CD4-positive, alpha-beta T cell treated with Interleukin-6 for 4 hours (primary cell): Measurements from ENCODE around the gene TSPYL2.
A peak's percentile ranks its signal among the peaks of the same experiment; 100 is the strongest.

Experiments used
- DNase-seq: peaks from one replicate; pipeline ENCODE4 v3.0.0-alpha.2; 2020; ENCODE audit warnings: mixed read lengths

TSPYL2 gene

DNA sequence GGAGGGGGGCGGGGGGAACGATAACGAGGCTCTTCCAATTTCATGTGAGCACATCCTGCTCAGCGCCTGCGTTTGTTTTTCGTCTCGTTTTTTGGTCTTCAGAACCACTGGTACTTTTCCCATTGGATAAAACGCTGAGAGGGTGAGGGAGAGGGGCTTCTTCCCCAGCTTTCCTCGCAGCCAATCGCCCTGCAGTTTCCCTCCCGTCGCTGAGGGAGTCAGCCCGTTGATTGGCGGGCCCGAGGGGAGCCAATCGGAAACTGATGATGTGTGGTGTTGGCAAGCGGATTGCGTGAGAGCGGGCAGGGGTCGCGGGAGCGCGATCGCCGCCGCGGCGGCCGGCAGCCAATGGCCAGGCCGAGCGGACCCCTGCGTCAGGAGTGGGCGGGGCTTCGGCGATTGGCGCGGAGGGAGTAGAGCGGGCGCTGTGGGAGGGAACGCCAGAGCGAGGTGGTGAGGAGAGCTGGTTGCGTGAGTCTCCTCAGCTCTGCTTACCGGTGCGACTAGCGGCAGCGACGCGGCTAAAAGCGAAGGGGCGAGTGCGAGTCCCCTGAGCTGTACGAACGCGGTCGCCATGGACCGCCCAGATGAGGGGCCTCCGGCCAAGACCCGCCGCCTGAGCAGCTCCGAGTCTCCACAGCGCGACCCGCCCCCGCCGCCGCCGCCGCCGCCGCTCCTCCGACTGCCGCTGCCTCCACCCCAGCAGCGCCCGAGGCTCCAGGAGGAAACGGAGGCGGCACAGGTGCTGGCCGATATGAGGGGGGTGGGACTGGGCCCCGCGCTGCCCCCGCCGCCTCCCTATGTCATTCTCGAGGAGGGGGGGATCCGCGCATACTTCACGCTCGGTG lies at the start of gene TSPYL2:
Gene TSPYL2, plus strand, starts transcription at position 443 of the 848 bp plus-strand sequence. Its CDS starts 132 bp downstream, at position 575.
- peak; percentile 94 for DNase-seq

DNA sequence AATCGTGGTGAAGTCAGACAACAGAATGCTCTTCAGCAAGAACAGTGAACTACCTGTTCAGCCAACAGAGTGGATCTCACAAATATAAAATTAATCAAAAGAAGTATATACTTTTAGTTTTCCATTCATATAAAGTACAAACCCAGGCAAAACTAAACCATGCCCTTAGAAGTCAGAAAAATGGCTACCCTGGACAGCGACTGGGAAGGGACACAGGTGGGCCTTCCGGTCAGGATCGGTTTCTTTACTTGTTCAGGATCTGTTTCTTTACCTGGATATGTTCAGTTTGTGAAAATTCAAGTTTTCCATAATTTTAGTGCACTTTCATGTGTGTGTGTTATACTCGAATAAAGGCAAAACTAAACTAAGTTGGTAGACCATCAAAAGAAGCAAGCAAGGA lies 46.0 kb upstream of the TSPYL2 start:
- DNase-seq: no peak

DNA sequence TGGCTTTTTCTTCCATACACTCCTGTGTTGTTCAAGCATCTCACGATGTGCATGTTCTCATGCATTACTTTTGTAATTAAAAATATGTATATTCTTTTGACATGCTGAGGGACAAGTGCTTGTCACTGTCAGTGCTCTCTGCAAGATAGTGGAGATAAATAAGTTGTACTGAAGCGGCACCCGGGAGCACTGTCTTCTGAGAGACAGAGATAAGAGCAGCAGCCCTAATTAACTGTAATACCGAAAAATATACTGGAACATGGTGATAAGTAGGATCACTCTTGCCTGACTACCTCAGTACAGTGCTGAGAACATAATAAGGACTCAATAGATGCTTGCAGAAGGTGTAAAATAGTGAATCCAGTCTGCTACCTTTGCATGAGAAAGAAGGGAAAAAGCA lies 42.9 kb upstream of the TSPYL2 start:
- no peak for DNase-seq

DNA sequence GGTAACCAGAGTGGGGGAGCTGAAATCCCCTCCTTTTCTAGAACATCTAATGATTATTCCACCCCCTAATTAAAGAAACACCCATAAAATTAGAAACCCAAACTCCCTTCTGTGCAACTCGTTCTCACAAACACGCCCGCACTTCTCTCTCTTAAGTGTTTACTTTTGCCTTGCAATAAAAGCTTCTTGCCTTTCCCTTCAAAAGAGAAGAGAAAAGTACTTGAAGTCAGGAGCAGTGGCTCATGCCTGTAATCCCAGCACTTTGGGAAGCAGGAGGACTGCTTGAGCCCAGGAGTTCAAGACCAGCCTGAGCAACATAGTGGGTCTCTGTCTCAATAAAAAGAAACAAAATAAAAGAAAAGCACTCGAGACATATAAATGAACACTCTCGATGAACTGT lies 37.2 kb upstream of the TSPYL2 start:
- DNase-seq: no peak

DNA sequence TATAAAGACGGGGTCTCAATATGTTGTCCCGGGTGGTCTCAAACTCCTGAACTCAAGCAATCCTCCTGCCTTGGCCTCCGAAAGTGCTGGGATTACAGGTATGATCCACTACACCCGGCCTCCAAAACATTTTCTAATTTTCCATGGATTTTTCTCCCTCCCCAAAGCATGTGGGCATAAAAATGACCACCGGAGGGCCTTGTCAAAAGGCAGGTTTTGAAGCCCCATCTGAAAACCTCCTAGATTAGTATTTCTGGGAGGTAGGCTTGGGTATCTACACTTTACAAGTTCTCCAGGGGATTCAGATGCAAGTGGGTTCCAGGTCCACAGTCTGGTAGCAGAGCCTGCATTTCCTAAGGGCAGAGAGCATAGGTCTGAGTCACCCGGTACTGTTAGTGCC lies 34.9 kb upstream of the TSPYL2 start:
- DNase-seq: no peak

DNA sequence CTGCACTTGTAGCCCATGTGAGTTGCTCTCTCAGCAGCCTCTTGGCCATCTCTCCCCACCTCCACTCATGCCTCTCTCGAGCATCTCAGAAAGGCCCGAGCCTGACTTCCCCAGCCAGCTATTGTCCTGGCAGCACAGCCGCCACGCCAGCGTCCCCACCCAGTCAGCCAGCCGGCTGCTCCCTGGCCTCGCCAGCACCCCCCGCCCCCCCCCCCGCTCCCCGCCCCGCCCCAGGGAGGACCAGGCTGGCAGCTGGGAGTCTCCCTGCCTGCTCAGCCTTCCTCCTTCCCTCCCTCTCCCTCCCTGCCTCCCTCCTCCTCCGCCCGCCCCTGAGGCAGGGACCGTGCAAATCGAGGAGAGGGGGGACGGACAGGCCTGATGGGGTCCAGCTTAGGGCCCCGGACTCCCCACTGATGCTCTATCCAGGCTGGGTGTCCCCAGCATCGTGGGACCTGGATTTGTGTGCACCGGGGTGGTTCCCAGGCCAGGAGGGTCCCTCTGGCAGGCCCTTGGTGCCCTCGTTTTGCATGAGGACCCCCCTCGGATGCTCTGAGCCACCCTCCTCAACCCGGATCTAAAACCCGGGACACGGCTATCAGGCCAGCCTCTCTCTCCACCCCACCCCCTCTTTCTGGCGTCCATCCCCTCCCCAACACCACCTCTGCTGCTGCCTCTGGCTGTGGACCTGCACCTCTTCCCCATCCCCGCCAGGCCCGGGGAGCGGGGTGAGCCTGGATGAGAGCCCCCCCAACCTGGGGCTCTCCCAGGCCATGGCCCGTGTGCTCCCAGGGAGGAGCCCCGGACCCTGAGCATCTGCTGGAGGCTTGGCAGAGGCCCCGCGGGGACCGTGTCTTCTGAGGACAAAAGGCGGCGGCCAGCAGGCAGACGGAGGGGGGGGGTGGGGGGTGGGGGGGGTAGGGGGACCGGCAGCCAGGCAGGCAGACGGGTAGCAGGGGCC lies 33.7 kb upstream of the TSPYL2 start, which contains the start of gene GPR173:
Gene GPR173, plus strand, starts transcription at position 621 of the 958 bp plus-strand sequence. CDS start 27,833 bp downstream, outside the sequence.
- no peak for DNase-seq

DNA sequence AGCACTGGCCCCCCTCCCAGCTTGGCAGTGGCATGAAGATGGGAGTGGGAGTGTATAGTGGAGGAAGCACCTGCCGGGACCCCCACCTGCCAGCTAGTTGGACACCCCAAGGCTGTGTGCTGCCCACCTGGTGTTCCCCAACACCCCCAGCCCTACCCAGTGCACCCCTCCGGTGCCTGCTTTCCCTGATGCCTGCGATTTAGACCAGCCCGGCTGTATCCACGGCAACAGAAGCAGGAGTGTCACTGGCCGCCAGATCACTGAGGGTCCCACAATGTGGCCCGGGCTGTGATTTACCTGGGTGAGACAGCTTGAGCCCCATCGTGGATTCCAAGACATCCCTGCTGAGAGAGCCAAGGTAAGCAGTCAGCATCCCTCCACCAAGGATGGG lies 33.0 kb upstream of the TSPYL2 start:
- DNase-seq: no peak

DNA sequence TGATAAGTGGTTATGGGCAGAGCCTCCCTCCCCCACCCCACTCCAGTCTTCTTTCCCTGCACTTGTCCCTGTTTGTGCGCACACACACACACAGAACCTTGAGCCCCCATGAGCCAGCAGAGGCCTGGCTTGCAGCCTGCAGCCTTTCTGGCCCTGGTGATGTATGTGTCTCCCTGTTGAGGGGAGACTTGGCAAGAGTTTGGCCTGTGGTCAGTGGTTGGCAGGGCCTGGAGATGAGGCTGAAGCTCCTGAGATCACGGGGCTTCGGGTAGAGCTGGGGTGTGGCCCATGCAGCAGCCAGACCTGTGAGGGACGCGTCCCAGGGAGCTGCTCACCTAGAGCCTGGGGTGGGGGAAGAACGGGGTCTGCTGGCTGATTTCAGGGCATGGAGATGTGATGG lies 31.3 kb upstream of the TSPYL2 start:
- DNase-seq: no peak

DNA sequence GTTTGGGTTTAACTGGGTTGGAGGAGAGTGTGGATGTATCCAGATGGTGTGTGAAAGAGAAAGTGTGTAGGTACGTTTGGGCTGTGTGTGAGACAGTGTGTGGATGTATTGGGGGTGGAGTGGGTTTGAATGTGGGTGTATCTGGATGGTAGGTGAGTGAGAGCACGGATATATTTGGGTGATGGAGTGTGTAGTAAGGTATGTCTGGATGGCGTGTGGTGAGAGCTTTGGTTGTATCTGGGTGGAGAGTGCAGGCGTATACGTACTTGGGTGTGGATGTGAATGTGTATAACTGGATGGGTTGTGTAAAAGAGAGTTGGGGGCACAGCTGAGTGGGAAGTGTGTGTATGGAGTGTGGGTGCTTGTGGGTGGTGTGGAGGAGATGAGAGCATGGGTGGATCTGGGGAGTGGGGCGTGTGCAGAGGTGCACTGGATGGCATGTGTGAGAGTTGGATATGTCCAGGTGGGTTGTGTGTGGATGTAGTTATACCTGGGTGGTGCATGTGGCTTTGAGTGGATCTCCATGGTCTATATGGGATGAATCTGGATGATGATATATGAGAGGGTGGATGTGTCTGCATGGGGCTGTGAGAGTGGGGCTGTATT lies 26.8 kb upstream of the TSPYL2 start:
- DNase-seq: no peak

DNA sequence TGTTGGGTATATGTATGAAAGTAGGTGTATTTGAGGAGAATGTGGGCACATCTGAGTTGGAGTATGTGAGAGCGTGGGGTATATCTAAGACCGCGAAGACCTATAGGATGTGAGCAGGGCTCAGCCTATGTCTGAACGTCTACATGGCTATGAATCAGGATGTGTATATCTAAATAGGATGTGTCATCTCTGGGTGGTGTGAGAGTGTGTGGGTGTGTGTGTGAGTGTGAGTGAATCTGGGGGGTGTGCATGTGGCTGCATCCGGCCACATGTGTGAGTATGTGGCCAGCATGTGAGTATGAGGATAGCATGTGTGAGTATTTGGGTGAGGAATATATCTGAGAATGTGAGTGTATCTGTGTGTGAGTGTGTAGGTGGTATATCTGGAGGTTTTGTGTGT lies 25.9 kb upstream of the TSPYL2 start:
- no peak for DNase-seq

DNA sequence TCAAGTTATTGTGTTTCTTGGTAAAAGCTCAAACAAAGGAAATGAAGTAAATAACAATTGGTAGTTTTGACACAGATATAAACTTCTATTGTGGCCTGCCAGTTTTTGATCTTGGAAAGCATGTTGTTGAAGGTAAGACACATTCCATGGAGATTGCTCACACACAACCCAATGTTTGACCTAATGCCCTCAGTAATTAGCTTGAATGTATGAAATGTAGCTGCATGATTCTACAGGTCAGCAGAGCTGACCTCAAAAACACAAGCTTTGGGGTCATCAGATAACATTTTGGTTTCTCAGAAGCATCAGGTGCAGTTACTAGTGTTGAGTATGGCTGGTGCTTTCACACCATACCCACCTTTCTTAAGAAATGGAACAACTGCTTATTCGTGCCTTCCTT lies 17.1 kb upstream of the TSPYL2 start:
- DNase-seq: no peak

DNA sequence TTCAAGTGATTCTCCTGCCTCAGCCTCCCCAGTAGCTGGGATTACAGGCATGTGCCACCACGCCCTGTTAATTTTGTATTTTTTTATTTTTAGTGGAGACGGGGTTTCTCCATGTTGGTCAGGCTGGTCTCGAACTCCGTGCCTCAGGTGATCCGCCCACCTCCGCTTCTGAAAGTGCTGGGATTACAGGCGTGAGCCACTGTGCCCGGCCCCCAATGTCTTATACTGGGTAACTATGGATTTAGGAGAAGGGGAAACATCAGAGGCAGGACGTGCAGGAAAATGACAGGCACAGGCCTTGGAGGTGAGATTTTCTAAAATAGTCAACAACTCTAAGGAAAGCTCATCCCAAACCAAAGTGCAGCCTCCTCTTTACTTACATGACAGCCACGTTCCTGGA lies 11.1 kb upstream of the TSPYL2 start:
- DNase-seq: no peak

DNA sequence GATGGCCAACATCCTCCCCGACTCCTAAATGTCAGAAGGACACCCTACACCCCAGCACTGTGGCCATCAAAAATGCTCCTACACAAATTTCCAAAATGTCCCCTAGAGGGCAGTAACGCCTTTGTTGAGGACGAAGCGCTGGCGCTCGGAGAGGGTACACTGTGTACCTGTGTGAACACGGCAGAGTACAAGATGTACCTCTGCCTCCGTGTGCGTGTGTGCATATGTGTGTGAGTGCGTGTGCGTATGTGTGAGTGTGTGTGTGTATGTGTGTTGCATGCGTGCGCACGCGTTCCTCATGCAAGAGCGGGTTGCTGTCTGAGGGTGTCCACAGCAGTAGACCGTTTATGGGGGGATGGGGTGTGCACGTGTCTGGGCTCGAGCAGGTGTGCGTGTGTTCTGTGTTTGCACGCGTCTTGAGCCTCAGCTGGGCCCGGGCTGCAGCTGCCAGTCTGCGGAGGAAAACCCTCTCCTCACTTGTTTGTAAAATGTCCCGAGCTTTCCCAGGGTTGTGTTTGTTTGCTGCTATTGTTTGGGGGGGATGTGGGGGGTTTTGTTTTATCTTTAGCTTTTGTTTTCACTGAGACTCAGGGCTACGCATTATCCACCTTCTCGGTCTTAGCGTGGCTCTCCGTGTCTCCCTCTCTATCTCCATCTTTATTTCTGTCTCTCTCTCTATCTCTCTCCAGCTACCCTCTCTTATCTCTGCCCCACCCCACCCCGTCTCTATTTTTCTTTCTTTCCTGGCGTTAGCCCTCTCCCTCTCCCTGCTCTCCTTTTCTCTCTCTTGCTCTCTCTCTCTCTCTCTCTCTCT lies 10.4 kb upstream of the TSPYL2 start:
- DNase-seq: peak; percentile 77

DNA sequence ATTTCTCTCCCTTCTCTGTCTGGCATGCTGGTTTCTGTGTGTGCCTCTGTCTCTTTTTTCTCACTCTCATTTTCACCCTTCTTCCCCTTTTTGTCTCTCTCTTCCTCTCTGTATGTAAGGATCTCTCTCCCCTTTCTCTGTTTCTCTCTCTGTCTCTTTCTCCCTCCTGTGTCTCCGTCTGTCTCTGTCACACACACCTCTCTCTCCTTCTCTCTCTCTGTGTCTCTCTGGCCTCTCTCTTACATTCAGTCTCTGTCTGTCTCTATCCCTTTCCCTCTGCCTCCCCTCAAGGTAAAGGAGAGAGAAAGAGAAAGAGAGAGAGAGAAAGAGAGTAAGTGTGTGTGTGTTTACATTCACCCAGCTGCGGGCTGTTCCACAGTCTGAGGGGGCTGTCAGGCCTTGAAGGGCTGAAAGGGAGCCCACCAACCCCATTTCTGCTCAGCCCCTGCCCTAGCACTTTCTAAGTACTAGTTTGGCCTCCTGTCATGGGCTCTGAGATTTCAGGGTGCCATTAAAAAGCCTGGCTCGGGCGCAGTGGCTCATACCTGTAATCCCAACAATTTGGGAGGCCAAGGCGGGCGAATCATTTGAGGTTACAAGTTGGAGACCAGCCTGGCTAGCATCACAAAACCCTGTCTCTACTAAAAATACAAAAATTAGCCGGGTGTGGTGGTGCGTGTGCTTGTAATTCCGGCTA lies 9.6 kb upstream of the TSPYL2 start:
- no peak for DNase-seq

DNA sequence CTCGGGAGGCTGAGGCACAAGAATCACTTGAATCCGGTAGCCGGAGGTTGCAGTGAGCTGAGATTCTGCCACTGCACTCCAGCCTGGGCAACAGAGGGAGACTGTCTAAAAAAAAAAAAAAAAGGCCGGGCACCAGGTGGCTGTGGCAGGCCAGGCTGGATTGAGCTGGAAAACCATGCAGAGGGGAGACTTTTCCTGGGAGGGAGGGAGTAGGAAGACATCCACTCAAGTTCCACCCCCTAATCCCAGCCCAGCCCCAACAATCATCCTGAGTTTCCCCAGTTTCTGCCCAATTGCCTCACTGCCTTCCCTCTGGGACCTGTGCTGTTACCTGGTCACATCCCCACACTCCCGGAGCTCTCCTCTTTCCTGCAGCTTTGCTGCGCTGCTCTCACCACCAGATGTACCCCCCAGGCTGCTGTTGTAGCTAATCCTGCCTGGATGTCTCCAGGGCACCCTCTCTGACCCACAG lies 9.0 kb upstream of the TSPYL2 start:
- no peak for DNase-seq

DNA sequence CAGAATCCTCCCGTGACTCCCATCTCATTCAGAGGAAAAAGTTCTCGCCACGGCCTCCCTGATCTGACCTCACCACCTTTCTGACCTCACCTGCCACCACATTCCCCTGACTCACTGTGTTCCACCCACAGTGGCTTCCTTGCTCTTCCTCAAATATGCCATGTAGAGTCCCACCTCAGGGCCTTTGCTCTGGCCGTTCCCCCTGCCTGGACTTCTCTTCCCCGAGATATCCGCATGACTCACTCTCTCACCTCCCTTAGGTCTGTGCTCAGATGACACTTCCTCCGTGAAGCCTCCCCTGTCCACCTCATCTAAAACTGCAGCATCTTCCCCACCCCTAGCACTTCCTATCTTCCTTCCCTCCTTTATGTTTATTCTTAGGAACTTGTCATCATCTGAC lies 7.2 kb upstream of the TSPYL2 start:
- DNase-seq: no peak

DNA sequence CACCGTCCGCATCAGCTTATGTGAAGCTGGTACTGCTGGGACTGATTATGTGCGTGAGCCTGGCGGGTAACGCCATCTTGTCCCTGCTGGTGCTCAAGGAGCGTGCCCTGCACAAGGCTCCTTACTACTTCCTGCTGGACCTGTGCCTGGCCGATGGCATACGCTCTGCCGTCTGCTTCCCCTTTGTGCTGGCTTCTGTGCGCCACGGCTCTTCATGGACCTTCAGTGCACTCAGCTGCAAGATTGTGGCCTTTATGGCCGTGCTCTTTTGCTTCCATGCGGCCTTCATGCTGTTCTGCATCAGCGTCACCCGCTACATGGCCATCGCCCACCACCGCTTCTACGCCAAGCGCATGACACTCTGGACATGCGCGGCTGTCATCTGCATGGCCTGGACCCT lies 5.5 kb upstream of the TSPYL2 start:
- DNase-seq: no peak

DNA sequence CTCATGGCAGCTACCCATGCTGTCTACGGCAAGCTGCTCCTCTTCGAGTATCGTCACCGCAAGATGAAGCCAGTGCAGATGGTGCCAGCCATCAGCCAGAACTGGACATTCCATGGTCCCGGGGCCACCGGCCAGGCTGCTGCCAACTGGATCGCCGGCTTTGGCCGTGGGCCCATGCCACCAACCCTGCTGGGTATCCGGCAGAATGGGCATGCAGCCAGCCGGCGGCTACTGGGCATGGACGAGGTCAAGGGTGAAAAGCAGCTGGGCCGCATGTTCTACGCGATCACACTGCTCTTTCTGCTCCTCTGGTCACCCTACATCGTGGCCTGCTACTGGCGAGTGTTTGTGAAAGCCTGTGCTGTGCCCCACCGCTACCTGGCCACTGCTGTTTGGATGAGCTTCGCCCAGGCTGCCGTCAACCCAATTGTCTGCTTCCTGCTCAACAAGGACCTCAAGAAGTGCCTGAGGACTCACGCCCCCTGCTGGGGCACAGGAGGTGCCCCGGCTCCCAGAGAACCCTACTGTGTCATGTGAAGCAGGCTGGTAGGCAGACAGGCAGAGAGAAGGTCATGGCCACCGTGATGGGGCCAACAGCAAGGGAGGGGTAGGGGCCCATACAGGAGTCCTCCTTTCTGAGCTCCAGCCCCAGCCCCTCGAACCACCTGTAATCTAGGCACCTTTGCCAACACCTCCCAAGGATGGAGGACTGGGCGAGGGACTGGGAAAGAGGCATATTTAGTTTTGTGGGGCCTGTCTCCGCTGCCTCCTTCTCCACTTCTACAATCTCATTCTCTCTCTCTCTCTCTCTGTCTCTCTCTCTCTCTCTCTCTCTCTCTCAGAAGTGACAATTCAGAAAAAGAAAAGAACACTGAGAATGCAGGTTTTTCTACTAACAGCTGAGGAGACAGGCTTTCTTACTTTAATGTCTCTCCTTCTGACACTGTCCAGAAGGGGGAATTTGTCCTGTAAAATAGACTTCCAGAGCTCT lies 4.7 kb upstream of the TSPYL2 start:
- DNase-seq: no peak

DNA sequence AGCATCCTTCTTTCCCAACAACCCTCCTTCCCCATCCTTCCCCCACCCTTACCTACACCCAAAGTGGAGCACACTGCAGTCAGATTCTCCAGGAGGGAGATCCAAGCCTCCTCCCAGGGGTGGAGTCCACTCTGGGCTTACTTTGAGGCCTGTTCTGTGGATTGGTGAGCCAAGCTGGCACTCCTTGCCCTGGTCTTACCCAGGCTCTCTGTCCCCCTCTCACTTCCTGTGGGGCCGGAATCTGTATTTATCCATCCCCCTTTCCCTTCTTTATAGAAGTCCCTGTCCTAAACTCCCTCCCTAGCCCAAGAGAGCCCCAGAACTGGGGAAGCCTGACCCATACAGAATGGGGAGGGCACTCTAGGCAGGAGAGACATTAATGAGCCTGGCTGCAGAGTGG lies 3.2 kb upstream of the TSPYL2 start:
- no peak for DNase-seq
